ENCODE measurements around the gene IFRD2.

- TF ChIP-seq, protein P1, sequence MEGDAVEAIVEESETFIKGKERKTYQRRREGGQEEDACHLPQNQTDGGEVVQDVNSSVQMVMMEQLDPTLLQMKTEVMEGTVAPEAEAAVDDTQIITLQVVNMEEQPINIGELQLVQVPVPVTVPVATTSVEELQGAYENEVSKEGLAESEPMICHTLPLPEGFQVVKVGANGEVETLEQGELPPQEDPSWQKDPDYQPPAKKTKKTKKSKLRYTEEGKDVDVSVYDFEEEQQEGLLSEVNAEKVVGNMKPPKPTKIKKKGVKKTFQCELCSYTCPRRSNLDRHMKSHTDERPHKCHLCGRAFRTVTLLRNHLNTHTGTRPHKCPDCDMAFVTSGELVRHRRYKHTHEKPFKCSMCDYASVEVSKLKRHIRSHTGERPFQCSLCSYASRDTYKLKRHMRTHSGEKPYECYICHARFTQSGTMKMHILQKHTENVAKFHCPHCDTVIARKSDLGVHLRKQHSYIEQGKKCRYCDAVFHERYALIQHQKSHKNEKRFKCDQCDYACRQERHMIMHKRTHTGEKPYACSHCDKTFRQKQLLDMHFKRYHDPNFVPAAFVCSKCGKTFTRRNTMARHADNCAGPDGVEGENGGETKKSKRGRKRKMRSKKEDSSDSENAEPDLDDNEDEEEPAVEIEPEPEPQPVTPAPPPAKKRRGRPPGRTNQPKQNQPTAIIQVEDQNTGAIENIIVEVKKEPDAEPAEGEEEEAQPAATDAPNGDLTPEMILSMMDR (IDR thresholded peaks at IDR 0.05) = no peak
- TF ChIP-seq POLR2A (IDR thresholded peaks at IDR 0.05) = no peak
Observed at GRCh38 chr3:50263478-50264382, 28.5 kb downstream of the IFRD2 start.
